Ramos (cell line): ENCODE measurements around the gene PGRMC2.

Experiments used
- in situ Hi-C: fragments of 300-500 bp; cut with MboI; formaldehyde crosslinking; loops from one replicate; pipeline ENCODE4 v1.14.3; 2022; ENCODE audit warnings: low sequenced_read_pairs; ENCODE audit not compliant: unreplicated experiment

Gene PGRMC2

GRCh38 chr4:128287141-128287870 lies at the start of gene PGRMC2:
TSS of gene PGRMC2 (minus strand) at chr4:128287813. CDS start at chr4:128287790, 23 bp downstream.
- in situ Hi-C loops: loop anchor here (25.0 kb wide), 1 partner anchor 525 kb away; the partner anchor contains the start of gene JADE1

- in situ Hi-C loops: no loop called here
Observed at GRCh38 chr4:128335541-128335940, 47.9 kb upstream of the PGRMC2 start.

GRCh38 chr4:128334256-128334655 lies 46.6 kb upstream of the PGRMC2 start:
- in situ Hi-C loops: no loop called here

GRCh38 chr4:128333309-128334018 lies 45.9 kb upstream of the PGRMC2 start:
- in situ Hi-C loops: no loop called here

GRCh38 chr4:128332081-128332480 lies 44.5 kb upstream of the PGRMC2 start:
- in situ Hi-C loops: no loop called here

- in situ Hi-C loops: no loop called here
Observed at GRCh38 chr4:128329638-128330037, 42.0 kb upstream of the PGRMC2 start.

- in situ Hi-C loops: no loop called here
Observed at GRCh38 chr4:128328106-128328505, 40.5 kb upstream of the PGRMC2 start.

GRCh38 chr4:128323401-128323800 lies 35.8 kb upstream of the PGRMC2 start:
- in situ Hi-C loops: no loop called here

- in situ Hi-C loops: no loop called here
Observed at GRCh38 chr4:128322986-128323385, 35.4 kb upstream of the PGRMC2 start.

GRCh38 chr4:128322311-128322710 lies 34.7 kb upstream of the PGRMC2 start:
- in situ Hi-C loops: no loop called here

GRCh38 chr4:128320656-128321055 lies 33.0 kb upstream of the PGRMC2 start:
- in situ Hi-C loops: no loop called here

GRCh38 chr4:128315756-128316520 lies 28.3 kb upstream of the PGRMC2 start:
- in situ Hi-C loops: no loop called here

GRCh38 chr4:128311659-128312403 lies 24.2 kb upstream of the PGRMC2 start:
- in situ Hi-C loops: no loop called here

- in situ Hi-C loops: no loop called here
Observed at GRCh38 chr4:128310266-128310697, 22.7 kb upstream of the PGRMC2 start.

- in situ Hi-C loops: no loop called here
Observed at GRCh38 chr4:128309585-128309984, 22.0 kb upstream of the PGRMC2 start.

GRCh38 chr4:128308986-128309385 lies 21.4 kb upstream of the PGRMC2 start:
- in situ Hi-C loops: no loop called here

GRCh38 chr4:128307123-128307571 lies 19.5 kb upstream of the PGRMC2 start:
- in situ Hi-C loops: no loop called here

- in situ Hi-C loops: no loop called here
Observed at GRCh38 chr4:128305942-128306341, 18.3 kb upstream of the PGRMC2 start.

GRCh38 chr4:128303986-128304385 lies 16.4 kb upstream of the PGRMC2 start:
- in situ Hi-C loops: no loop called here

- in situ Hi-C loops: no loop called here
Observed at GRCh38 chr4:128303405-128303785, 15.8 kb upstream of the PGRMC2 start.
